Tibial nerve (tissue), 4 donors: Measurements from ENCODE around the gene MARS1. TPM values are rescaled to one million over a fixed set of nuclear protein-coding genes. Genes with fewer than 3 reads are reported as not detected.

Source experiments
- DNase-seq, 2 donors: peaks; one replicate each; pipeline ENCODE4 v3.0.0-alpha.2; 2019; ENCODE audit warnings: low spot score in 2 of 2
- H3K27ac ChIP-seq, 4 donors: fragments of 200-600 bp; sonication (generic) in 3 of 4; one replicate each; pipeline ENCODE4 v1.5.1; 2017 to 2019; ENCODE audit warnings: mild to moderate bottlenecking in 1 of 4
- H3K27me3 ChIP-seq, 2 donors: fragments of 200-600 bp; sonication (generic) in 1 of 2; one replicate each; pipeline versions ENCODE4 v1.5.1 to v1.6.0; 2017 to 2019
- H3K36me3 ChIP-seq, 3 donors: fragments of 200-600 bp; sonication (generic); one replicate each; pipeline ENCODE4 v1.5.1; 2018 to 2019
- H3K4me1 ChIP-seq, 4 donors: fragments of 200-600 bp; sonication (generic) in 3 of 4; one replicate each; pipeline ENCODE4 v1.5.1; 2017 to 2019
- H3K4me3 ChIP-seq, 4 donors: fragments of 200-600 bp; sonication (generic) in 3 of 4; one replicate each; pipeline ENCODE4 v1.5.1; 2017 to 2019; ENCODE audit warnings: mild to moderate bottlenecking in 1 of 4, moderate library complexity in 1 of 4
- H3K9me3 ChIP-seq, 4 donors: fragments of 200-600 bp; sonication (generic) in 3 of 4; one replicate each; pipeline ENCODE4 v1.5.1; 2017 to 2019
- CTCF ChIP-seq, 5 experiments: fragments of 200-600 bp in 3 of 5; fragments of 450-650 bp in 2 of 5; sonication (generic) in 3 of 5; IDR thresholded peaks; one replicate each; pipeline ENCODE4 v1.5.1; 2016 to 2019; ENCODE audit warnings: antibody characterized with exemption in 5 of 5, mild to moderate bottlenecking in 3 of 5, moderate library complexity in 2 of 5
- EP300 ChIP-seq, 2 donors: sonication (generic); formaldehyde crosslinking; IDR thresholded peaks; one replicate each; pipeline ENCODE4 v1.6.1; 2017; ENCODE audit warnings: antibody characterized with exemption in 2 of 2, mild to moderate bottlenecking in 1 of 2
- POLR2A ChIP-seq, 2 donors: fragments of 450-650 bp; IDR thresholded peaks; one replicate each; pipeline ENCODE4 v1.6.1; 2017; ENCODE audit warnings: antibody characterized with exemption in 2 of 2, mild to moderate bottlenecking in 2 of 2, moderate library complexity in 2 of 2
- WGBS, 2 donors: methylation state at CpG; one replicate each; pipeline ENCODE4 v1.1.5; 2018; 5-methylcytosine and 5-hydroxymethylcytosine counted together
- total RNA-seq, 4 donors: library from RNA; depleted of rRNA; stranded (reverse); fragments of >200 nt; gene quantifications; one replicate each; pipeline ENCODE4 v1.1.0, GENCODE V29; 2016

The MARS1 gene
- total RNA-seq, 4 donors from 2014 or later = 53.5 to 101 (median 74.2) TPM

- H3K36me3 ChIP-seq = no peaks in the 10 kb centered on the region
- peaks cover 0 to 17% (median 14%) of the 10 kb centered on the region in 4 donors for H3K4me1 ChIP-seq
- no peak for TF ChIP-seq POLR2A (IDR thresholded peaks at IDR 0.05)
- 54 to 59% methylated on average over 11 to 12 of the region's 12 CpGs for WGBS, 2 donors
- no peaks in the 10 kb centered on the region for H3K9me3 ChIP-seq
- peak overlapping the region in 3 of 4 donors; percentile 50 to 85 (median 63) for H3K27ac ChIP-seq
- no peak for DNase-seq
- H3K4me3 ChIP-seq = peak overlapping the region; percentile 2 to 51 (median 26)
- peaks cover 3 to 55% of the 10 kb centered on the region in 2 donors for H3K27me3 ChIP-seq
These were observed 9.9 kb upstream of the MARS1 start for GRCh38 chr12:57477710-57478681.

- WGBS, 2 donors = 80 to 85% methylated on average over 10 of the region's 10 CpGs
- no peak for DNase-seq
- Histone ChIP-seq H3K27me3 (peaks cover 3 to 45% of the 10 kb centered on the region in 2 donors), H3K4me3 (peak overlapping the region in 1 of 4 donors; percentile 44), H3K36me3 (no peaks in the 10 kb centered on the region), H3K4me1 (peaks cover 0 to 17% (median 14%) of the 10 kb centered on the region in 4 donors), H3K9me3 (no peaks in the 10 kb centered on the region), H3K27ac (peak overlapping the region in 2 of 4 donors; percentile 63 to 85)
- TF ChIP-seq POLR2A (IDR thresholded peaks at IDR 0.05) (no peak), EP300 (IDR thresholded peaks at IDR 0.05) (no peak), CTCF (IDR thresholded peaks at IDR 0.05) (no peak)
These were observed 8.9 kb upstream of the MARS1 start for GRCh38 chr12:57479043-57479375.

- TF ChIP-seq EP300 (IDR thresholded peaks at IDR 0.05) = no peak
- no peak for TF ChIP-seq CTCF (IDR thresholded peaks at IDR 0.05)
- no peak for TF ChIP-seq POLR2A (IDR thresholded peaks at IDR 0.05)
- Histone ChIP-seq H3K27me3 (peaks cover 3 to 40% of the 10 kb centered on the region in 2 donors), H3K4me1 (peaks cover 0 to 17% (median 14%) of the 10 kb centered on the region in 4 donors), H3K4me3 (peak within 1 kb of the TSS in 1 of 4 donors; percentile 44), H3K27ac (peak within 1 kb of the TSS in 3 of 4 donors; percentile 50 to 85 (median 63)), H3K9me3 (no peaks in the 10 kb centered on the region), H3K36me3 (no peaks in the 10 kb centered on the region)
- no peak for DNase-seq
- WGBS, 2 donors = 68 to 73% methylated on average over 6 of the region's 6 CpGs
These were observed 8.3 kb upstream of the MARS1 start, which contains the start of gene ARHGAP9 for GRCh38 chr12:57479376-57480115. TSS of gene ARHGAP9 (minus strand) at chr12:57479866. CDS start at chr12:57479406, 460 bp downstream.

- TF ChIP-seq EP300 (IDR thresholded peaks at IDR 0.05) (no peak), POLR2A (IDR thresholded peaks at IDR 0.05) (no peak), CTCF (IDR thresholded peaks at IDR 0.05) (no peak)
- Histone ChIP-seq H3K27ac (no peak overlapping the region), H3K4me3 (no peak overlapping the region), H3K9me3 (no peaks in the 10 kb centered on the region), H3K36me3 (no peaks in the 10 kb centered on the region), H3K27me3 (peaks cover 0 to 19% of the 10 kb centered on the region in 2 donors), H3K4me1 (peaks cover 0 to 3% (median 0%) of the 10 kb centered on the region in 4 donors)
- DNase-seq = no peak
- 67 to 69% methylated on average over 1 of the region's 1 CpG for WGBS, 2 donors
These were observed 6.2 kb upstream of the MARS1 start for GRCh38 chr12:57481671-57482070.

GRCh38 chr12:57483466-57483865 lies 4.4 kb upstream of the MARS1 start:
- Histone ChIP-seq H3K9me3 (no peaks in the 10 kb centered on the region), H3K4me3 (no peak overlapping the region), H3K4me1 (peaks cover 0 to 5% (median 5%) of the 10 kb centered on the region in 4 donors), H3K36me3 (no peaks in the 10 kb centered on the region), H3K27ac (no peak overlapping the region), H3K27me3 (peaks cover 0 to under 1% of the 10 kb centered on the region in 2 donors)
- no peak for DNase-seq
- WGBS, 2 donors = 51 to 55% methylated on average over 5 of the region's 5 CpGs
- TF ChIP-seq CTCF (IDR thresholded peaks at IDR 0.05) (no peak), POLR2A (IDR thresholded peaks at IDR 0.05) (no peak), EP300 (IDR thresholded peaks at IDR 0.05) (no peak)
